NCI-H1105 (cell line): ENCODE results near the gene CD300A.
A peak's percentile ranks its signal among the peaks of the same experiment; 100 is the strongest.

ENCODE experiments used
- DNase-seq: peaks from one replicate; lab custom pipeline; 2025; lab: John Stamatoyannopoulos, UW

CD300A gene

GRCh38 chr17:74454197-74455024 lies 12.0 kb upstream of the CD300A start:
- DNase-seq: no peak

GRCh38 chr17:74455025-74455545 lies 11.3 kb upstream of the CD300A start:
- no peak for DNase-seq

- DNase-seq: no peak
These were observed 10.6 kb upstream of the CD300A start for GRCh38 chr17:74455821-74456220.

GRCh38 chr17:74457146-74457819 lies 9.2 kb upstream of the CD300A start:
- peak; percentile 55 for DNase-seq

GRCh38 chr17:74457820-74458166 lies 8.6 kb upstream of the CD300A start:
- no peak for DNase-seq

- no peak for DNase-seq
These were observed 7.6 kb upstream of the CD300A start for GRCh38 chr17:74458835-74459234.

GRCh38 chr17:74459622-74460021 lies 6.8 kb upstream of the CD300A start:
- DNase-seq: no peak

- no peak for DNase-seq
These were observed 6.2 kb upstream of the CD300A start for GRCh38 chr17:74460241-74460640.

GRCh38 chr17:74460996-74461395 lies 5.4 kb upstream of the CD300A start:
- DNase-seq: no peak

GRCh38 chr17:74461611-74462010 lies 4.8 kb upstream of the CD300A start:
- DNase-seq: no peak

- no peak for DNase-seq
These were observed 1.6 kb upstream of the CD300A start for GRCh38 chr17:74464730-74465377.

GRCh38 chr17:74465378-74466110 lies 890 bp upstream of the CD300A start:
- DNase-seq: no peak

- no peak for DNase-seq
These were observed 372 bp downstream of the CD300A start for GRCh38 chr17:74466828-74467184.

- DNase-seq: no peak
These were observed 952 bp downstream of the CD300A start for GRCh38 chr17:74467221-74467951.

- DNase-seq: no peak
These were observed 4.9 kb downstream of the CD300A start for GRCh38 chr17:74471341-74471740.

- DNase-seq: no peak
These were observed 6.5 kb downstream of the CD300A start for GRCh38 chr17:74472890-74473289.

GRCh38 chr17:74473294-74473693 lies 6.9 kb downstream of the CD300A start:
- DNase-seq: no peak

GRCh38 chr17:74474043-74474792 lies 7.8 kb downstream of the CD300A start:
- DNase-seq: no peak

- no peak for DNase-seq
These were observed 8.8 kb downstream of the CD300A start for GRCh38 chr17:74475189-74475588.

- DNase-seq: no peak
These were observed 11.0 kb downstream of the CD300A start for GRCh38 chr17:74477411-74477810.
